Fibroblast of lung (primary cell): ENCODE results near the gene LRP2BP. TPM values are rescaled to one million over a fixed set of nuclear protein-coding genes. Genes with fewer than 3 reads are reported as not detected.

Experiments used
- DNase-seq, 2 donors: peaks; one replicate each; pipeline versions ENCODE4 v3.0.0 to v3.0.0-alpha.2; 2010; ENCODE audit warnings: low read depth in 2 of 2
- H2AFZ ChIP-seq: 2 replicates; pipeline ENCODE4 v1.5.1; 2012; ENCODE audit warnings: low read length, control low read depth, inconsistent platforms
- H3K27ac ChIP-seq: 2 replicates; pipeline ENCODE4 v1.5.1; 2011; ENCODE audit warnings: low read length, control low read depth; ENCODE audit not compliant: insufficient read depth
- H3K27me3 ChIP-seq: 2 replicates; pipeline ENCODE4 v1.5.1; 2011; ENCODE audit warnings: mild to moderate bottlenecking, low read length; ENCODE audit not compliant: control insufficient read depth, insufficient read depth
- H3K36me3 ChIP-seq: 2 replicates; pipeline ENCODE4 v1.5.1; 2011; ENCODE audit warnings: low read length; ENCODE audit not compliant: control insufficient read depth, insufficient read depth
- H3K4me1 ChIP-seq: 2 replicates; pipeline ENCODE4 v1.5.1; 2011; ENCODE audit warnings: low read length; ENCODE audit not compliant: control insufficient read depth, insufficient read depth; ENCODE audit errors: extremely low read depth
- H3K4me2 ChIP-seq: 2 replicates; pipeline ENCODE4 v1.5.1; 2011; ENCODE audit warnings: low read length, control low read depth; ENCODE audit not compliant: insufficient read depth; ENCODE audit errors: extremely low read depth
- H3K4me3 ChIP-seq, 4 experiments: fragments of 200-600 bp in 1 of 4; sonication (generic) in 1 of 4; replicated peaks in 1 of 4; 2 replicates each; pipeline ENCODE4 v1.5.1; 2011 to 2016; ENCODE audit warnings: low read length in 4 of 4, low read depth in 3 of 4, mild to moderate bottlenecking in 3 of 4, control low read depth in 2 of 4, inconsistent platforms in 1 of 4, mixed read lengths in 1 of 4; ENCODE audit not compliant: insufficient read depth in 1 of 4; ENCODE audit errors: control extremely low read depth in 1 of 4
- H3K79me2 ChIP-seq: 2 replicates; pipeline ENCODE4 v1.5.1; 2012; ENCODE audit warnings: mild to moderate bottlenecking, low read length, inconsistent platforms; ENCODE audit not compliant: control insufficient read depth, insufficient read depth
- H3K9ac ChIP-seq: 2 replicates; pipeline ENCODE4 v1.5.1; 2011; ENCODE audit warnings: mild to moderate bottlenecking, low read length, control low read depth; ENCODE audit not compliant: insufficient read depth
- H3K9me3 ChIP-seq: 2 replicates; pipeline ENCODE4 v1.5.1; 2012; ENCODE audit warnings: low read depth, low read length; ENCODE audit not compliant: control insufficient read depth, insufficient read depth
- H4K20me1 ChIP-seq: 2 replicates; pipeline ENCODE4 v1.5.1; 2011; ENCODE audit warnings: low read length; ENCODE audit not compliant: control insufficient read depth, insufficient read depth; ENCODE audit errors: extremely low read depth
- CTCF ChIP-seq, 2 donors: IDR thresholded peaks in 1 of 2; conservative IDR thresholded peaks in 1 of 2; 1 replicate in 1 of 2; 2 replicates in 1 of 2; pipeline ENCODE4 v1.5.1; 2011 to 2012; ENCODE audit warnings: low read length in 2 of 2, control low read depth in 1 of 2, inconsistent platforms in 1 of 2, low read depth in 1 of 2, mild to moderate bottlenecking in 1 of 2
- EZH2 ChIP-seq: IDR thresholded peaks from 2 replicates; pipeline ENCODE4 v1.5.1; 2012; ENCODE audit warnings: low read length, control low read depth, mild to moderate bottlenecking; ENCODE audit errors: missing control alignments
- polyA plus RNA-seq, 2 donors: library from polyadenylated mRNA; depleted of rRNA in 1 of 2; stranded (reverse) in 1 of 2; unstranded in 1 of 2; fragments of >200 nt; gene quantifications; 2 replicates each; pipeline ENCODE4 v1.2.1, GENCODE V29; 2011 to 2012; ENCODE audit warnings: missing spikeins in 1 of 2
- total RNA-seq: library from RNA; depleted of rRNA; stranded (reverse); fragments of >200 nt; gene quantifications from 2 replicates; pipeline ENCODE4 v1.2.1, GENCODE V29; 2014

LRP2BP gene
- total and polyA plus RNA-seq, 2 donors (not counting 1 experiment from before 2014, with no cell fraction given), result 0.03 to 0.66 TPM

GRCh38 chr4:185396724-185397385, 1.1 kb upstream of the LRP2BP start, which contains the start of gene ANKRD37:
Gene ANKRD37 (plus strand): TSS chr4:185396841. CDS start chr4:185396924, 83 bp downstream.
- TF ChIP-seq EZH2, result no peak
- TF ChIP-seq CTCF (conservative IDR thresholded peaks at IDR 0.05 in 1 of 2, IDR thresholded peaks at IDR 0.05 in 1 of 2; ENCODE audit: low read depth in 1 of 2, low read length in 2 of 2), result no peak

GRCh38 chr4:185395956-185396723, 416 bp upstream of the LRP2BP start:
- H2AFZ ChIP-seq, result peak overlapping the region; percentile 75
- no peaks in the 10 kb centered on the region for H3K9me3 ChIP-seq
- H3K79me2 ChIP-seq, result no peaks in the 10 kb centered on the region
- TF ChIP-seq EZH2 (no peak), CTCF (conservative IDR thresholded peaks at IDR 0.05 in 1 of 2, IDR thresholded peaks at IDR 0.05 in 1 of 2; ENCODE audit: low read depth in 1 of 2, low read length in 2 of 2) (no peak)
- peak overlapping the region; percentile 66 to 83 (median 78) for H3K4me3 ChIP-seq
- no peaks in the 10 kb centered on the region for H3K36me3 ChIP-seq
- peak overlapping the region; percentile 92 for H3K27ac ChIP-seq
- peaks cover 6% of the 10 kb centered on the region for H3K4me1 ChIP-seq
- H3K27me3 ChIP-seq, result no peaks in the 10 kb centered on the region
- H3K9ac ChIP-seq, result peak overlapping the region; percentile 82
- peak; percentile 95 to 97 for DNase-seq
- H4K20me1 ChIP-seq, result no peaks in the 10 kb centered on the region
- H3K4me2 ChIP-seq, result peak overlapping the region; percentile 96

More at GRCh38 chr4:185396724-185397385, 1.1 kb upstream of the LRP2BP start, which contains the start of gene ANKRD37:
- H3K36me3 ChIP-seq, result no peaks in the 10 kb centered on the region
- H3K4me1 ChIP-seq, result peaks cover 6% of the 10 kb centered on the region
- H3K4me3 ChIP-seq, result peak within 1 kb of the TSS; percentile 66 to 83 (median 78)
- H3K4me2 ChIP-seq, result peak within 1 kb of the TSS; percentile 96
- H4K20me1 ChIP-seq, result no peaks in the 10 kb centered on the region
- no peaks in the 10 kb centered on the region for H3K79me2 ChIP-seq
- no peaks in the 10 kb centered on the region for H3K27me3 ChIP-seq
- peak within 1 kb of the TSS; percentile 75 for H2AFZ ChIP-seq
- H3K9me3 ChIP-seq, result no peaks in the 10 kb centered on the region
- H3K9ac ChIP-seq, result peak within 1 kb of the TSS; percentile 82
- DNase-seq, result peak; percentile 24 to 58
- peak within 1 kb of the TSS; percentile 92 for H3K27ac ChIP-seq

- DNase-seq, result peak in 1 of 2 donors; percentile 34
- no peaks in the 10 kb centered on the region for H3K27me3 ChIP-seq
- H3K79me2 ChIP-seq, result no peaks in the 10 kb centered on the region
- H3K36me3 ChIP-seq, result no peaks in the 10 kb centered on the region
- H3K4me2 ChIP-seq, result peak overlapping the region; percentile 67
- no peak overlapping the region for H2AFZ ChIP-seq
- peak overlapping the region; percentile 66 to 83 (median 74) for H3K4me3 ChIP-seq
- no peaks in the 10 kb centered on the region for H4K20me1 ChIP-seq
- no peaks in the 10 kb centered on the region for H3K9me3 ChIP-seq
- no peak overlapping the region for H3K27ac ChIP-seq
- no peak overlapping the region for H3K9ac ChIP-seq
- no peak for TF ChIP-seq CTCF (conservative IDR thresholded peaks at IDR 0.05 in 1 of 2, IDR thresholded peaks at IDR 0.05 in 1 of 2; ENCODE audit: low read depth in 1 of 2, low read length in 2 of 2)
- no peak for TF ChIP-seq EZH2
- H3K4me1 ChIP-seq, result peaks cover 6% of the 10 kb centered on the region
Measured at GRCh38 chr4:185394568-185395237, 1.0 kb downstream of the LRP2BP start.
